GM12878 (cell line): ENCODE data around the gene WASHC2C. TPM values are rescaled to one million over a fixed set of nuclear protein-coding genes. Genes with fewer than 3 reads are reported as not detected.
"Not testable (repeated sequence)": the region's sequence is repeated elsewhere in the genome, so short reads cannot be mapped to it uniquely, and the experiment has no call there.

Experiments used
- ATAC-seq: fragments of 200-7000 bp; cut with Tn5 transposase; 3 replicates; pipeline ENCODE4 v1.9.1; 2020; ENCODE audit warnings: mild to moderate bottlenecking, moderate library complexity
- Bru-seq: library from RNA; stranded (reverse); fragments of 400-500 nt; gene quantifications from one replicate; lab custom pipeline; 2021; lab: Mats Ljungman, UMichigan
- BruChase-seq, 2 experiments: library from RNA; stranded (reverse); fragments of 400-500 nt; gene quantifications; one replicate each; lab custom pipeline; 2021; lab: Mats Ljungman, UMichigan
- BruUV-seq: library from RNA; stranded (reverse); fragments of 400-500 nt; replicated peaks from 2 replicates; lab custom pipeline; 2021; lab: Mats Ljungman, UMichigan
- CTCF ChIA-PET: fragments of 300-600 bp; sonication (Branson Sonifier 250); formaldehyde crosslinking; extraction: SDS; loops from one replicate; lab custom pipeline; 2021; ENCODE audit warnings: inconsistent platforms; lab: Yijun Ruan, JAX
- POLR2A ChIA-PET: fragments of 350-600 bp; formaldehyde crosslinking; extraction: SDS; loops from one replicate; lab custom pipeline; 2021; ENCODE audit warnings: inconsistent platforms; lab: Charles Lee
- RAD21 ChIA-PET: fragments of 300-600 bp; sonication (Branson Sonifier 250); formaldehyde crosslinking; loops from one replicate; lab custom pipeline; 2023; ENCODE audit warnings: antibody characterized with exemption; ENCODE audit not compliant: unreplicated experiment; lab: Charles Lee
- SMC1A ChIA-PET: fragments of 300-600 bp; sonication (Branson Sonifier 250); formaldehyde crosslinking; loops from one replicate; lab custom pipeline; 2023; ENCODE audit not compliant: unreplicated experiment, uncharacterized antibody; lab: Charles Lee
- DNase-seq: peaks from one replicate; pipeline ENCODE4 v3.0.0-alpha.2; 2011; ENCODE audit warnings: low read depth, low spot score
- FAIRE-seq: peaks from 3 replicates; lab custom pipeline; 2011; peaks lifted over from hg19 to GRCh38; lab: Jason Lieb, UNC
- H2AFZ ChIP-seq: 2 replicates; pipeline ENCODE4 v1.6.0; 2011; ENCODE audit warnings: low read depth, low read length, control low read depth; ENCODE audit not compliant: control insufficient read depth
- H3K27ac ChIP-seq: 2 replicates; pipeline ENCODE4 v1.5.1; 2011; ENCODE audit warnings: control low read depth; ENCODE audit not compliant: control insufficient read depth, insufficient read depth
- H3K27me3 ChIP-seq, 2 experiments: replicated peaks in 1 of 2; 2 replicates each; pipeline versions ENCODE4 v1.6.0 to v1.6.1; 2011; ENCODE audit warnings: low read length in 1 of 2; ENCODE audit not compliant: control insufficient read depth in 2 of 2, insufficient read depth in 2 of 2
- H3K36me3 ChIP-seq, 2 experiments: 2 replicates each; pipeline ENCODE4 v1.5.1; 2011; ENCODE audit warnings: low read length in 1 of 2; ENCODE audit not compliant: control insufficient read depth in 2 of 2, insufficient read depth in 2 of 2
- H3K4me1 ChIP-seq: 2 replicates; pipeline ENCODE4 v1.6.1; 2011; ENCODE audit warnings: mild to moderate bottlenecking, low read length, moderate library complexity, mixed read lengths; ENCODE audit not compliant: control insufficient read depth, insufficient read depth
- H3K4me2 ChIP-seq: 2 replicates; pipeline ENCODE4 v1.6.0; 2011; ENCODE audit warnings: control low read depth; ENCODE audit not compliant: control insufficient read depth, insufficient read depth
- H3K4me3 ChIP-seq: fragments of 200-600 bp; sonication (generic); 2 replicates; pipeline ENCODE4 v1.5.1; 2016
- H3K79me2 ChIP-seq: 2 replicates; pipeline ENCODE4 v1.6.0; 2011; ENCODE audit warnings: low read length; ENCODE audit not compliant: control insufficient read depth, insufficient read depth
- H3K9ac ChIP-seq: 2 replicates; pipeline ENCODE4 v1.8.0; 2011; ENCODE audit warnings: low read length, control low read depth, mixed read lengths; ENCODE audit not compliant: control insufficient read depth, insufficient read depth
- H3K9me3 ChIP-seq: replicated peaks from 3 replicates; pipeline ENCODE4 v1.5.1; 2011; ENCODE audit warnings: mild to moderate bottlenecking, low read length; ENCODE audit not compliant: control insufficient read depth, insufficient read depth
- H4K20me1 ChIP-seq: 2 replicates; pipeline ENCODE4 v1.6.0; 2011; ENCODE audit not compliant: control insufficient read depth, insufficient read depth
- BHLHE40 ChIP-seq, 2 experiments: fragments of 450-650 bp in 1 of 2; IDR thresholded peaks; 2 replicates each; pipeline ENCODE4 v1.6.1; 2011 to 2017; ENCODE audit warnings: low read depth in 2 of 2, borderline replicate concordance in 1 of 2, improper control_type of control experiment in 1 of 2, low read length in 1 of 2, mild to moderate bottlenecking in 1 of 2
- CREM ChIP-seq: IDR thresholded peaks from 2 replicates; pipeline ENCODE4 v1.6.1; 2014; ENCODE audit warnings: antibody characterized with exemption, low read depth
- EGR1 ChIP-seq, 2 experiments: IDR thresholded peaks; 1 replicate in 1 of 2; 2 replicates in 1 of 2; pipeline ENCODE4 v1.6.1; 2011 to 2012; ENCODE audit warnings: low read depth in 2 of 2, low read length in 2 of 2, borderline replicate concordance in 1 of 2, mild to moderate bottlenecking in 1 of 2, moderate library complexity in 1 of 2
- IKZF1 ChIP-seq: fragments of 450-650 bp; conservative IDR thresholded peaks from 2 replicates; pipeline ENCODE4 v1.6.1; 2017; ENCODE audit warnings: antibody characterized with exemption, mild to moderate bottlenecking
- MEF2B ChIP-seq: fragments of 450-650 bp; IDR thresholded peaks from 2 replicates; pipeline ENCODE4 v1.6.1; 2018; ENCODE audit warnings: mild to moderate bottlenecking, moderate library complexity; ENCODE audit not compliant: partially characterized antibody, poor library complexity, severe bottlenecking
- NFIC ChIP-seq: IDR thresholded peaks from 2 replicates; pipeline ENCODE4 v1.6.1; 2012; ENCODE audit warnings: low read depth, mild to moderate bottlenecking, inconsistent platforms, low read length, moderate library complexity
- WGBS: methylation state at CpG from one replicate; pipeline ENCODE4 v1.1.6; 2016; ENCODE audit warnings: low lambda C conversion rate; ENCODE audit not compliant: insufficient replicate concordance, insufficient coverage; ENCODE audit errors: missing lambda C conversion rate; 5-methylcytosine and 5-hydroxymethylcytosine counted together
- in situ Hi-C: fragments of 300-500 bp; cut with MboI; formaldehyde crosslinking; loops from 9 replicates; pipeline ENCODE4 v1.14.3; 2018; ENCODE audit warnings: mixed read lengths
- intact Hi-C: fragments of 100-400 bp; cut with micrococcal nuclease; formaldehyde crosslinking; loops from one replicate; pipeline ENCODE4 v1.14.2; 2022; ENCODE audit not compliant: unreplicated experiment
- long read RNA-seq, 2 experiments: library from polyadenylated mRNA; unstranded; transcript quantifications; one replicate each; pipeline ENCODE4 v2.0.0, GENCODE V29; 2019 to 2020
- polyA minus RNA-seq, 3 experiments: library from RNA; depleted of rRNA, polyadenylated mRNA; stranded (reverse); fragments of >200 nt; gene quantifications; 2 replicates each; pipeline ENCODE4 v1.2.3, GENCODE V29; 2011
- polyA plus RNA-seq, 11 experiments: library from polyadenylated mRNA; depleted of rRNA in 4 of 11; unstranded in 6 of 11; stranded (reverse) in 5 of 11; fragments of >200 nt; fragmentation: Nextera tagmentation in 4 of 11; fragmentation: Illumina TruSeq in 1 of 11; extraction: Ambion mirVana in 4 of 11; extraction: Trizol in 1 of 11; gene quantifications; 1 replicate in 1 of 11; 2 replicates in 10 of 11; pipeline versions ENCODE4 v1.2.1 to v1.2.3, GENCODE V29; 2011 to 2016; ENCODE audit warnings: inconsistent platforms in 2 of 11, missing spikeins in 2 of 11, low read depth in 1 of 11
- total RNA-seq, 4 experiments: library from RNA; depleted of rRNA in 3 of 4; stranded (reverse); fragments of >200 nt in 3 of 4; fragmentation: Illumina TruSeq in 1 of 4; extraction: Trizol in 1 of 4; gene quantifications; 2 replicates each; pipeline versions ENCODE4 v1.2.1 to v1.2.3, GENCODE V29; 2013 to 2021
- TF ChIP-seq, protein P1 (sequence below): fragments of 450-650 bp; IDR thresholded peaks from 2 replicates; pipeline ENCODE4 v1.6.1; 2018; ENCODE audit warnings: borderline replicate concordance, mild to moderate bottlenecking; ENCODE audit not compliant: partially characterized antibody
- TF ChIP-seq, protein P2 (sequence below): IDR thresholded peaks from 2 replicates; pipeline ENCODE4 v1.6.1; 2011; ENCODE audit warnings: borderline replicate concordance, low read depth, mild to moderate bottlenecking, moderate library complexity, mixed read lengths, low read length; ENCODE audit not compliant: insufficient read depth; ENCODE audit errors: extremely low read length

WASHC2C gene, protein sequence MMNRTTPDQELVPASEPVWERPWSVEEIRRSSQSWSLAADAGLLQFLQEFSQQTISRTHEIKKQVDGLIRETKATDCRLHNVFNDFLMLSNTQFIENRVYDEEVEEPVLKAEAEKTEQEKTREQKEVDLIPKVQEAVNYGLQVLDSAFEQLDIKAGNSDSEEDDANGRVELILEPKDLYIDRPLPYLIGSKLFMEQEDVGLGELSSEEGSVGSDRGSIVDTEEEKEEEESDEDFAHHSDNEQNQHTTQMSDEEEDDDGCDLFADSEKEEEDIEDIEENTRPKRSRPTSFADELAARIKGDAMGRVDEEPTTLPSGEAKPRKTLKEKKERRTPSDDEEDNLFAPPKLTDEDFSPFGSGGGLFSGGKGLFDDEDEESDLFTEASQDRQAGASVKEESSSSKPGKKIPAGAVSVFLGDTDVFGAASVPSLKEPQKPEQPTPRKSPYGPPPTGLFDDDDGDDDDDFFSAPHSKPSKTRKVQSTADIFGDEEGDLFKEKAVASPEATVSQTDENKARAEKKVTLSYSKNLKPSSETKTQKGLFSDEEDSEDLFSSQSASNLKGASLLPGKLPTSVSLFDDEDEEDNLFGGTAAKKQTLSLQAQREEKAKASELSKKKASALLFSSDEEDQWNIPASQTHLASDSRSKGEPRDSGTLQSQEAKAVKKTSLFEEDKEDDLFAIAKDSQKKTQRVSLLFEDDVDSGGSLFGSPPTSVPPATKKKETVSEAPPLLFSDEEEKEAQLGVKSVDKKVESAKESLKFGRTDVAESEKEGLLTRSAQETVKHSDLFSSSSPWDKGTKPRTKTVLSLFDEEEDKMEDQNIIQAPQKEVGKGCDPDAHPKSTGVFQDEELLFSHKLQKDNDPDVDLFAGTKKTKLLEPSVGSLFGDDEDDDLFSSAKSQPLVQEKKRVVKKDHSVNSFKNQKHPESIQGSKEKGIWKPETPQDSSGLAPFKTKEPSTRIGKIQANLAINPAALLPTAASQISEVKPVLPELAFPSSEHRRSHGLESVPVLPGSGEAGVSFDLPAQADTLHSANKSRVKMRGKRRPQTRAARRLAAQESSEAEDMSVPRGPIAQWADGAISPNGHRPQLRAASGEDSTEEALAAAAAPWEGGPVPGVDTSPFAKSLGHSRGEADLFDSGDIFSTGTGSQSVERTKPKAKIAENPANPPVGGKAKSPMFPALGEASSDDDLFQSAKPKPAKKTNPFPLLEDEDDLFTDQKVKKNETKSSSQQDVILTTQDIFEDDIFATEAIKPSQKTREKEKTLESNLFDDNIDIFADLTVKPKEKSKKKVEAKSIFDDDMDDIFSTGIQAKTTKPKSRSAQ (N-terminal part only)
- total RNA-seq (2013; cell fraction: nucleolus; rRNA removed): 61.1 and 70.8 TPM in 2 replicates
- total RNA-seq (2014; rRNA removed): 21.7 and 24.6 TPM in 2 replicates
- total RNA-seq (2014; rRNA removed; fragmentation: Illumina TruSeq; extraction: Trizol): 24.0 and 25.6 TPM in 2 replicates
- total RNA-seq (2021): 27.4 and 28.1 TPM in 2 replicates
- polyA plus RNA-seq (2011; ENCODE audit: low read depth): 17.8 TPM
- 29.7 and 42.1 TPM in 2 replicates for polyA plus RNA-seq (2011; rRNA removed)
- polyA plus RNA-seq (2011; cell fraction: cytosol; rRNA removed): 13.3 and 13.8 TPM in 2 replicates
- 77.0 and 78.8 TPM in 2 replicates for polyA plus RNA-seq (2011; cell fraction: nucleus; rRNA removed)
- 21.4 and 21.5 TPM in 2 replicates for polyA plus RNA-seq (2012)
- 30.6 and 39.8 TPM in 2 replicates for polyA plus RNA-seq (2014; fragmentation: Illumina TruSeq; extraction: Trizol)
- polyA plus RNA-seq (2014; fragmentation: Nextera tagmentation; extraction: Ambion mirVana): 1 to 10 TPM; 3.3 to 5.6 TPM
- 18.9 and 20.5 TPM in 2 replicates for polyA plus RNA-seq (2014; rRNA removed)
- 10 to 100 TPM; 20.4 to 24.1 TPM for polyA plus RNA-seq (2016; fragmentation: Nextera tagmentation; extraction: Ambion mirVana)
- 15.3 and 45.4 TPM in 2 replicates for polyA minus RNA-seq (2011; rRNA and poly(A)+ RNA removed)
- polyA minus RNA-seq (2011; cell fraction: cytosol; rRNA and poly(A)+ RNA removed): 5.1 and 8.3 TPM in 2 replicates
- 23.5 and 26.8 TPM in 2 replicates for polyA minus RNA-seq (2011; cell fraction: nucleus; rRNA and poly(A)+ RNA removed)
- Bru-seq, nascent RNA: percentile 76 among the genes with signal in this experiment
- percentile 81 among the genes with signal in this experiment for BruChase-seq, experiment 1, labeled RNA remaining after a 6-hour chase
- percentile 77 among the genes with signal in this experiment for BruChase-seq, experiment 2, labeled RNA remaining after a 2-hour chase
- long read RNA-seq, experiment 1, full-length matches to known transcripts: 1 of 14 reads
- long read RNA-seq, experiment 1, partial matches to known transcripts: 8 of 14 reads
- long read RNA-seq, experiment 1, other reads (novel, unspliced or antisense): 5 of 14 reads
- long read RNA-seq, experiment 2, partial matches to known transcripts: 40 of 60 reads
- long read RNA-seq, experiment 2, other reads (novel, unspliced or antisense): 20 of 60 reads

DNA sequence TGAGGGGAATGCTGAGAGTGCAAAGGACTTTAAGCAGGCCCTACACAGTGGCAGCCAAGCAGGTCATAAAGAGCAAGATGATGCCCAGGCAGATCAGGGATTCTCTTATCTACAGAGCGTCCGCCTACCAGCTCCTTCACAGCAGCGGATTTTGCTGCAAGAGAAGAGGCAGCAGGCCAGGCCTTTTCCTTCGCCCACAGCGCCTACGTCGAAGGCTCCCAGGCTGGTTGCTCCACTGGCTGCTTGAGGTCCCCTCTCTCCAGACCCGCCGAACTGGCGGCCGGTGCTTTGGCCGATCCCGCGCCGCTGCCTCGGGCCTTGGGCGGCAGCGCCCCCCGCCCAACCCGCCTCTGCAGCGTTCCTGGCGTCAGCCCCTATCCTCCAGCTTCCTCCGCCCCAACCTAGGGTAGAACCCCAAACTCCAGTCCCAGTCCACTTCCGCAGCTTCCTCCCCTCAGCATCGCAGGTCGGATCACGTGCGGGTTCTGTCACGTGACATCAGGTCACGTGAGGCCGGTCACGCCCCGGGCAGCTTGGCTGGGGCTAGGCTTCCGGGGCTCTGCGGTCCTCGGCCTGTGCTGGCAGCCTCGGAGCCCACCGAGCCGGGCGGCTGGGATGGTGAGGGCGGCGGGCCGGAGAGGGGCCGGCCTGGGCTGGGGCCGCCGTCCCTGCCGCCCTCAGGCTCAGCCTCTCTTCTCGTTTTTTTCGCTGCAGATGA is at the start of gene WASHC2C:
WASHC2C (plus strand) TSS at position 564 of the 718 bp plus-strand sequence; CDS start at position 616, 52 bp downstream.
- intact Hi-C loops (loop anchor here (5.0 kb wide), 1 partner anchor 260 kb away; no protein-coding TSS in a partner anchor), in situ Hi-C loops (loop anchor here (10.0 kb wide), 1 partner anchor 262 kb away; no protein-coding TSS in a partner anchor)
- BruUV-seq: TSS peak; percentile 92
- Histone ChIP-seq H3K4me2 (peak within 1 kb of the TSS; percentile 48; the same call in 1 of the 2 replicates), H2AFZ (peak within 1 kb of the TSS; percentile 75), H3K9ac (peak within 1 kb of the TSS; percentile 67), H3K27ac (peak within 1 kb of the TSS; percentile 53), H3K4me3 (peak within 1 kb of the TSS; percentile 81)
- H3K36me3 ChIP-seq, H3K9me3 ChIP-seq, H3K27me3 ChIP-seq, H4K20me1 ChIP-seq, H3K79me2 ChIP-seq, SMC1A ChIA-PET, POLR2A ChIA-PET, H3K4me1 ChIP-seq: not testable (repeated sequence)
- FAIRE-seq (peak; percentile 54), ATAC-seq (peak; percentile 95), DNase-seq (peak; percentile 45)
- under 1% methylated on average over 49 of the region's 49 CpGs for WGBS
- CTCF ChIA-PET: interaction anchor here (1.2 kb wide), 1 partner anchor 262 kb away, joined by 3 read pairs; no protein-coding TSS in a partner anchor
- RAD21 ChIA-PET: interaction anchor here (1.4 kb wide), 1 partner anchor 262 kb away, joined by 3 read pairs; no protein-coding TSS in a partner anchor
- TF ChIP-seq NFIC (peak; percentile 91), MEF2B (peak; percentile 54), CREM (peak; percentile 62; the same call in 1 of the 2 replicates), IKZF1 (peak; percentile 45; the same call in 1 of the 2 replicates), EGR1 (IDR thresholded peaks at IDR 0.05; ENCODE audit: borderline replicate concordance in 1 of 2, low read depth in 2 of 2, low read length in 2 of 2) (peak in 1 of 2 experiments; percentile 30; a peak in 1 of 3 replicates), BHLHE40 (IDR thresholded peaks at IDR 0.05; ENCODE audit: borderline replicate concordance in 1 of 2, low read depth in 2 of 2, low read length in 1 of 2) (peak; percentile 92 to 98)
- TF ChIP-seq, protein P1, sequence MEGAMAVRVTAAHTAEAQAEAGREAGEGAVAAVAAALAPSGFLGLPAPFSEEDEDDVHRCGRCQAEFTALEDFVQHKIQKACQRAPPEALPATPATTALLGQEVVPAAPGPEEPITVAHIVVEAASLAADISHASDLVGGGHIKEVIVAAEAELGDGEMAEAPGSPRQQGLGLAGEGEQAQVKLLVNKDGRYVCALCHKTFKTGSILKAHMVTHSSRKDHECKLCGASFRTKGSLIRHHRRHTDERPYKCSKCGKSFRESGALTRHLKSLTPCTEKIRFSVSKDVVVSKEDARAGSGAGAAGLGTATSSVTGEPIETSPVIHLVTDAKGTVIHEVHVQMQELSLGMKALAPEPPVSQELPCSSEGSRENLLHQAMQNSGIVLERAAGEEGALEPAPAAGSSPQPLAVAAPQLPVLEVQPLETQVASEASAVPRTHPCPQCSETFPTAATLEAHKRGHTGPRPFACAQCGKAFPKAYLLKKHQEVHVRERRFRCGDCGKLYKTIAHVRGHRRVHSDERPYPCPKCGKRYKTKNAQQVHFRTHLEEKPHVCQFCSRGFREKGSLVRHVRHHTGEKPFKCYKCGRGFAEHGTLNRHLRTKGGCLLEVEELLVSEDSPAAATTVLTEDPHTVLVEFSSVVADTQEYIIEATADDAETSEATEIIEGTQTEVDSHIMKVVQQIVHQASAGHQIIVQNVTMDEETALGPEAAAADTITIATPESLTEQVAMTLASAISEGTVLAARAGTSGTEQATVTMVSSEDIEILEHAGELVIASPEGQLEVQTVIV: peak; percentile 37
- TF ChIP-seq, protein P2, sequence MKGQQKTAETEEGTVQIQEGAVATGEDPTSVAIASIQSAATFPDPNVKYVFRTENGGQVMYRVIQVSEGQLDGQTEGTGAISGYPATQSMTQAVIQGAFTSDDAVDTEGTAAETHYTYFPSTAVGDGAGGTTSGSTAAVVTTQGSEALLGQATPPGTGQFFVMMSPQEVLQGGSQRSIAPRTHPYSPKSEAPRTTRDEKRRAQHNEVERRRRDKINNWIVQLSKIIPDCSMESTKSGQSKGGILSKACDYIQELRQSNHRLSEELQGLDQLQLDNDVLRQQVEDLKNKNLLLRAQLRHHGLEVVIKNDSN: peak; percentile 94
